NCI-H2107 treated with DMSO at 0.1 percent for 48 hours (cell line): Measurements from ENCODE around the gene ARSD.

ENCODE experiments used
- DNase-seq: peaks from one replicate; lab custom pipeline; 2025; ENCODE audit not compliant: unreplicated experiment; lab: John Stamatoyannopoulos, UW

Gene ARSD

DNA sequence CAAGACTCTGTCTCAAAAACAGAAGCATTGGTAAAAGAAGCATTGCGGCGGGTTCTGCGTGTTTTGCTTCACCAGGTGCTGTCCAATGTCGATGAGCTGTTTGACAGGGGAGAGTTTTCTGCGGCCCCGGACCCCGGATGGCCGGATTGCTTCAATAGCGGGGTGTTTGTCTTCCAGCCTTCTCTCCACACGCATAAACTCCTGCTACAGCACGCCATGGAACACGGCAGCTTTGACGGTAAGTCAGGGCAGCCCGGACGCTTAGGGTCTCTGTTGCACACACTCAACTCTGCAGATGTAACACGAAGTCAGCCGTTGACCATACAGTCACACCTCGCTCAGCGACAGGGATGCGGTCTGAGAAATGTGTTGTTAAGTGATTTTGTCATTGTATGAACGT lies 74.2 kb downstream of the ARSD start:
- DNase-seq = no peak
